GM10248 (cell line): ENCODE results near the gene SHB.

Experiments
- CTCF ChIA-PET: fragments of 300-600 bp; sonication (Branson Sonifier 250); formaldehyde crosslinking; extraction: SDS; loops from one replicate; lab custom pipeline; 2021; ENCODE audit warnings: antibody characterized with exemption; lab: Yijun Ruan, JAX
- POLR2A ChIA-PET: fragments of 350-650 bp; sonication (Branson Sonifier 250); formaldehyde crosslinking; extraction: SDS; loops from one replicate; lab custom pipeline; 2020; ENCODE audit warnings: antibody characterized with exemption; lab: Yijun Ruan, JAX
- DNase-seq: peaks from one replicate; pipeline ENCODE4 v3.0.0; 2012; ENCODE audit errors: extremely low spot score
- TF ChIP-seq, protein P1 (sequence below): IDR thresholded peaks from 2 replicates; pipeline ENCODE4 v1.5.1; 2012; ENCODE audit warnings: mild to moderate bottlenecking, low read depth; ENCODE audit errors: extremely low read depth, missing control alignments, control extremely low read depth

The SHB gene

DNA sequence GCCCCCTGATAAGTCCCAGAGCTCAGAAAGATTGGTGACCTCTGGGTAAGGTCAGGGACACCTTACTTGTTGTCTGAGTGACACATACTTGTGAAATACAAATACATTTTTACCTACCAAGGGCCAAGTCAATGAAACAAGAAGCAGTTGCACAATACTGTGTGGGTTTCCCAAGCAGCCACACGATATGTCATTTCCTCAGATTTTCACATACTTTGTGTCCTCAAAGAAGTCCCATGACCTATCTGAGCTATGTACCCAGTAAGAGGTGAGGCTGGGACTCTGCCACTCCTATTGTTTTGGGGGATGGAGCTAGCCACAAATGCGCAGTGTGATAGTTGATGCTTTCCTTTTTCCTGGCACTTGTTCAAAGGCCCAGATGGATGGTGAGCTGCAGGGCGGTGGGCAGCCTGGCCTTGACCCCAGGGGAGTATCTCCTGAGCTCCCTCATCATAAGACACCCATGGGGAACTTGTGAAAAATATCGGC, 160.3 kb downstream of the SHB start:
- CTCF ChIA-PET = interaction anchor here (0.7 to 1.2 kb wide), 5 partner anchors 10 to 466 kb away, joined by 3 to 4 read pairs (median 3); no protein-coding TSS in a partner anchor
- no peak for DNase-seq
- TF ChIP-seq, protein P1, sequence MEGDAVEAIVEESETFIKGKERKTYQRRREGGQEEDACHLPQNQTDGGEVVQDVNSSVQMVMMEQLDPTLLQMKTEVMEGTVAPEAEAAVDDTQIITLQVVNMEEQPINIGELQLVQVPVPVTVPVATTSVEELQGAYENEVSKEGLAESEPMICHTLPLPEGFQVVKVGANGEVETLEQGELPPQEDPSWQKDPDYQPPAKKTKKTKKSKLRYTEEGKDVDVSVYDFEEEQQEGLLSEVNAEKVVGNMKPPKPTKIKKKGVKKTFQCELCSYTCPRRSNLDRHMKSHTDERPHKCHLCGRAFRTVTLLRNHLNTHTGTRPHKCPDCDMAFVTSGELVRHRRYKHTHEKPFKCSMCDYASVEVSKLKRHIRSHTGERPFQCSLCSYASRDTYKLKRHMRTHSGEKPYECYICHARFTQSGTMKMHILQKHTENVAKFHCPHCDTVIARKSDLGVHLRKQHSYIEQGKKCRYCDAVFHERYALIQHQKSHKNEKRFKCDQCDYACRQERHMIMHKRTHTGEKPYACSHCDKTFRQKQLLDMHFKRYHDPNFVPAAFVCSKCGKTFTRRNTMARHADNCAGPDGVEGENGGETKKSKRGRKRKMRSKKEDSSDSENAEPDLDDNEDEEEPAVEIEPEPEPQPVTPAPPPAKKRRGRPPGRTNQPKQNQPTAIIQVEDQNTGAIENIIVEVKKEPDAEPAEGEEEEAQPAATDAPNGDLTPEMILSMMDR = no peak
- POLR2A ChIA-PET = no interaction called here

DNA sequence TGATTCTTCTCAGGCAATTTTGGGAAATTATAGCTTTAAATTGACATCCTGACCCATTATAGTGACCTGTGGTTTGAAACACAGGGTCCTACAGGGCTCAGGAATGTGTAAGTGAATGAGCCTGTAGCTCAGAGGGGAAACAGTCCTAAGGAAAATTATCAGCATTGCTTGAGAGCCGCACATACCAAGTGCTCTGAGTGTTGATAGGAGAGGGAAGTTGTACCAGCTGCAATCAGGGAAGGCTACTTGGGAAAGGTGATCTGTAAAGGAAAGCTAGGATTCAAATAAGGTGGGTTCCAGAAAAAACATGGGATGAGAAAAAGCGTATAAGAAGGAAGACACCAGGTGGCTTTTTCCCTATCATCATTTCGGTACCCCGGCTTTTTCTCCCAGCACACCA, 160.7 kb downstream of the SHB start:
- no peak for DNase-seq
- TF ChIP-seq, protein P1 = no peak
- ChIA-PET CTCF (interaction anchor here (0.7 to 1.2 kb wide), 5 partner anchors 10 to 466 kb away, joined by 3 to 4 read pairs (median 3); no protein-coding TSS in a partner anchor), POLR2A (no interaction called here)

DNA sequence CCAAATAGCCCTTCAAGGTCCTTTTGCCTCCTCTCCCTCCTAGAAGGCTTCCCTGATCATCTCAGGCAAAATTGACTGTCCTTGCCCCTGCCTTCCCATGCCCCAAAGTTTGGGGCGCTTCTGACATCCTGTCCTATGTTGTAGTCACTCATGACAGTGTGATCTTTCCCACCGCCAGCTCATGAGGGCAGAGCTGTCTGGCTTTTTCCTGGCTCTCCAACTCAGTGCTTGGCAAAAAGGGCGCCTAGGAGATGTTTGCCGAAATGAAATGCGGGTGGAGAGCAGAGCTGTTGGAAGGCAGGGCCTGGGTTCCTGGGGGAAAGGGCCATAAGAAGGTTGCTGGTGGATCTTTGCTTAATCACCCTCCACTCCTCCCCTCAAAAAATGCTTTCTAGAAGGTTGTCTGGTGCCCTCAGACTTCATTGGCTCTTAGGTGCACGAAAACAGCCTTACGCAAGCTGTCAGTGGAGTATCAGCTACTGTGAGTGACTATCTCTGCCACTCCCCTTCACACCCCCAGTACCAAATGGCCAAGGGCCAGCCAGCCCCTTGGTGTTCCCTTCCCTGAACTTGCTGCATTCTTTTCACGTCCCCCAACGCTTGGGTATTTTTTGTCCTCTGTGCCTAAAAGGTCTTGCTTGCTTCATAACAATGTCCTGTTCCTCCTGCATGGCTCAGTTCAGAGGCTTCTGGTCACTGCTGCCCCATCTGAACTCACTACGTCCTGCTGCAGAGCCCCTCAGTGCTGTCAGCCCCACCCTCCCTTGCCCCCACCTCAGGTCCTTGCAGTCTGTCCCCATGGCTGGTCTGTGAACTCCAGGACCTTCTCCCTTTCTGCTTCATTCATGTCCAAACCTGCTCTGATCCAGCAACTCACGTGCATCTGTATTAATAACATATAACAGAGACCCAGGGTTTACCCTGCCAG, 162.5 kb downstream of the SHB start:
- POLR2A ChIA-PET = no interaction called here
- CTCF ChIA-PET = interaction anchor here (0.9 kb wide), 1 partner anchor 254 kb away, joined by 4 read pairs; no protein-coding TSS in a partner anchor

DNA sequence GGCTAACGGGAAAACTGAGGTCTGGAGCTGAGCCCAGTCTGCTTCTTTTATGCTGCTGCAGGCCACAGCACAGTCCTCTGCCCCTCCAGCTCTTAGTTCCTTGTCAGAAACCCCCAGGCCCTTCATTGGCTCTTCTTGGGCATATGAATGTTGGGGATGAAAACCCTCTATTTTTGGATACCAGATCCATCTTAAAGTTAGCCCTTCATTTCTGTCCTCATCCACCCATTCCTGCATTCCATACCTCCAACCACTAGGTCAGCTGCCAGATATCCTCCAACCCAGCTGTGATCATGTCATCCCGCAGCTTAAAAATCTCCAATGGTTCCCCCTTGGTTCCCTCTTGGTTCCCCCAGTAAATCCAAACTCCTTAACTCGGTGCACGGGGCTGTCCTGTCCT, 163.3 kb downstream of the SHB start:
- no peak for DNase-seq
- ChIA-PET CTCF (interaction anchor here (0.9 to 6.1 kb wide), 2 partner anchors 6 to 255 kb away, joined by 4 to 46 read pairs; no protein-coding TSS in a partner anchor), POLR2A (no interaction called here)
- TF ChIP-seq, protein P1 = no peak

More for the DNA sequence above, 162.5 kb downstream of the SHB start:
- peak; percentile 3 for DNase-seq
- TF ChIP-seq, protein P1 = no peak

DNA sequence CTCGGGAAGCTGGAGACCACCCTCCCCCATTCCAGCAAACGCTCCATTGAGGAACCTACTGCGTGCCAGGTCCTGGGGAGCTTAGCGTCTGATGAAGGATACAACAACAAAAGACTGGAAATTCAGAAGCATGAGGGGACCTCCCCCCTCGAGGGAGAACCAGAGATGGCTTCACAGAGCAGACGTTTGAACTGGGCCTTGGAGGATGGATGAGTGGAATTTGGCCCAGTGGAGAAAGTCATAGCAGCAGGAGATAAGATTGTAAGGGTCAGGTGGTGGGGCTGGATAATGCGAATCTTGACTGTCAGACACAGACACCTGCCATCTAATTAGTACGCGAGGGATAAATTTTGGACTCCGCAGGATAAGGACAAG, 163.9 kb downstream of the SHB start:
- TF ChIP-seq, protein P1 = no peak
- POLR2A ChIA-PET = no interaction called here
- CTCF ChIA-PET = interaction anchor here (0.6 to 6.1 kb wide), 4 partner anchors 7 to 424 kb away, joined by 3 to 46 read pairs (median 3); partner anchors contain the start of gene DCAF10
- no peak for DNase-seq

DNA sequence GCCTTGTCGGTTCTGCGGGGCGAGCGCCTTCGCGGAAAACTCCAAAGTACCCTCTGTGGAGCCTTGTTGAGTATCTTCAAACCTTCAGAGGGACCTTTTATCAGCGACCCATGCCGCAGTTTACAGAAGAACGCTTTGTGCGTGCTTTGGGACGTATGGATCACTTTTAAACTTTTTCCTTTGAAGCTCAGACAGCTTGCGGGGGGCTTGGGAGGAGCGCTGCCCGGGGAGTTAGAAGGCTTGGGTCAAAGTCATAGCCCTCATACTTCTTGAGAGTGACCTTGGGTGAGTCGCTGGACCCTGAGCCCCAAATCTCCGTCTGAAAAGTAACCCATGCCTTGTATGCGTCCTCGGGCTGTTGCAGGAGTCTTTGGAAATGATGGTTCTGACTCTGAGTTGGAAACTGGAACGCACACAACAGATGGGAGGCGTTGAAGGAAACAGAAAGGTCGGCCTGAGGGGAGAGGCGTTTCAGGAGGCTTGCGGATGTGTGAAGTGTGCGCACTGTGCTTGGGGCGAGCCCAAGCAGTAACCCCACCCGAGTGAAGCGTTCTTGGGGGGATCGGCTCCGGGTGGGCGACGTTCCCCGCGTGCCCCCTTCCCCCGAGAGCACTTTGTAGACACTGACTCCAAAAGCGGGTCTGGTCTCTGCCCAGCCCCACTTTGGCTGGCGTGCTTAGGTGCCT, 164.4 kb downstream of the SHB start:
- POLR2A ChIA-PET = no interaction called here
- TF ChIP-seq, protein P1 = no peak
- CTCF ChIA-PET = interaction anchor here (0.6 to 6.1 kb wide), 5 partner anchors 8 to 528 kb away, joined by 3 to 46 read pairs (median 3); partner anchors contain the start of gene DCAF10
- no peak for DNase-seq
